GM21723 (cell line): ENCODE data around the gene ZC3H18.
A peak's percentile ranks its signal among the peaks of the same experiment; 100 is the strongest.

Source experiments
- ATAC-seq: cut with Tn5 transposase; IDR thresholded peaks from one replicate; pipeline ENCODE4 v1.9.1; 2021; ENCODE audit warnings: mild to moderate bottlenecking, moderate library complexity; ENCODE audit not compliant: unreplicated experiment

The ZC3H18 gene

GRCh38 chr16:88569985-88570690 lies at the start of gene ZC3H18:
TSS of gene ZC3H18 (plus strand) at chr16:88570403. CDS start at chr16:88577124, 6,721 bp downstream.
- peak; percentile 63 for ATAC-seq

- ATAC-seq = no peak
Measured at GRCh38 chr16:88521674-88522073, 48.5 kb upstream of the ZC3H18 start.

GRCh38 chr16:88522276-88522949 lies 47.8 kb upstream of the ZC3H18 start:
- no peak for ATAC-seq

- ATAC-seq = no peak
Measured at GRCh38 chr16:88523309-88524161, 46.7 kb upstream of the ZC3H18 start.

GRCh38 chr16:88524274-88524972 lies 45.8 kb upstream of the ZC3H18 start:
- no peak for ATAC-seq

- ATAC-seq = no peak
Measured at GRCh38 chr16:88524973-88525662, 45.1 kb upstream of the ZC3H18 start.

- ATAC-seq = no peak
Measured at GRCh38 chr16:88525663-88525990, 44.6 kb upstream of the ZC3H18 start.

- ATAC-seq = no peak
Measured at GRCh38 chr16:88526008-88526905, 43.9 kb upstream of the ZC3H18 start.

- ATAC-seq = no peak
Measured at GRCh38 chr16:88526906-88527185, 43.4 kb upstream of the ZC3H18 start.

- ATAC-seq = no peak
Measured at GRCh38 chr16:88527186-88527936, 42.8 kb upstream of the ZC3H18 start.

- ATAC-seq = no peak
Measured at GRCh38 chr16:88527937-88528743, 42.1 kb upstream of the ZC3H18 start.

GRCh38 chr16:88528902-88529318 lies 41.3 kb upstream of the ZC3H18 start:
- ATAC-seq = no peak

- no peak for ATAC-seq
Measured at GRCh38 chr16:88529596-88529995, 40.6 kb upstream of the ZC3H18 start.

- no peak for ATAC-seq
Measured at GRCh38 chr16:88530051-88530857, 39.9 kb upstream of the ZC3H18 start.

GRCh38 chr16:88530858-88531203 lies 39.4 kb upstream of the ZC3H18 start:
- ATAC-seq = no peak

- ATAC-seq = no peak
Measured at GRCh38 chr16:88531346-88531745, 38.9 kb upstream of the ZC3H18 start.

- ATAC-seq = no peak
Measured at GRCh38 chr16:88531931-88532433, 38.2 kb upstream of the ZC3H18 start.
